ENCODE measurements around the gene RABGAP1. TPM values are rescaled to one million over a fixed set of nuclear protein-coding genes. Genes with fewer than 3 reads are reported as not detected.

RABGAP1 gene
- total RNA-seq, 2 experiments from 2014 or later = 16.8 to 46.6 TPM

GRCh38 chr9:123026425-123026824, 85.6 kb downstream of the RABGAP1 start:
- no peak overlapping the region for H2AFZ ChIP-seq (ENCODE audit: low read length)
- peaks cover 57% of the 10 kb centered on the region for H3K36me3 ChIP-seq (ENCODE audit: insufficient read depth, low read length)
- H3K27ac ChIP-seq (ENCODE audit: low read depth, low read length, poor library complexity, severe bottlenecking) = no peak overlapping the region
- TF ChIP-seq EZH2phosphoT487 (IDR thresholded peaks at IDR 0.05; ENCODE audit: borderline replicate concordance, low read depth, low read length) = no peak
- TF ChIP-seq CTCF (conservative IDR thresholded peaks at IDR 0.05; ENCODE audit: low read length) = no peak
- ChIA-PET POLR2A (interaction anchor here (0.6 to 1.5 kb wide), 5 partner anchors 10 to 409 kb away, joined by 3 to 9 read pairs (median 6); no protein-coding TSS in a partner anchor), CTCF (ENCODE audit: unreplicated experiment) (no interaction called here)
- H3K79me2 ChIP-seq (ENCODE audit: insufficient read depth, low read depth, low read length) = no peaks in the 10 kb centered on the region
- no peaks in the 10 kb centered on the region for H3K9me2 ChIP-seq (ENCODE audit: insufficient read depth, low read length)
- no peak overlapping the region for H3K4me2 ChIP-seq (ENCODE audit: low read length)
- no peaks in the 10 kb centered on the region for H3K9me3 ChIP-seq (ENCODE audit: low read length)
- BruUV-seq (replicated peaks) = no TSS peak
- no peaks in the 10 kb centered on the region for H4K20me1 ChIP-seq (ENCODE audit: insufficient read depth, low read length)
- intact Hi-C loops (cut with micrococcal nuclease; ENCODE audit: unreplicated experiment) = no loop called here
- DNase-seq (ENCODE audit: low spot score) = no peak
- H3K4me3 ChIP-seq (ENCODE audit: low read depth, low read length, poor library complexity, severe bottlenecking) = no peak overlapping the region
- peaks cover 6% of the 10 kb centered on the region for H3K4me1 ChIP-seq (ENCODE audit: insufficient read depth, low read length, poor library complexity, severe bottlenecking)

- H2AFZ ChIP-seq (ENCODE audit: low read length) = no peak overlapping the region
- no peak for DNase-seq (ENCODE audit: low spot score)
- no peak overlapping the region for H3K4me2 ChIP-seq (ENCODE audit: low read length)
- CTCF ChIA-PET (ENCODE audit: unreplicated experiment) = no interaction called here
- H4K20me1 ChIP-seq (ENCODE audit: insufficient read depth, low read length) = no peaks in the 10 kb centered on the region
- no TSS peak for BruUV-seq (replicated peaks)
- no peak overlapping the region for H3K4me3 ChIP-seq (ENCODE audit: low read depth, low read length, poor library complexity, severe bottlenecking)
- POLR2A ChIA-PET = interaction anchor here (1.5 kb wide), 1 partner anchor 20 kb away, joined by 7 read pairs; no protein-coding TSS in a partner anchor
- H3K9me2 ChIP-seq (ENCODE audit: insufficient read depth, low read length) = no peaks in the 10 kb centered on the region
- no peaks in the 10 kb centered on the region for H3K79me2 ChIP-seq (ENCODE audit: insufficient read depth, low read depth, low read length)
- TF ChIP-seq CTCF (conservative IDR thresholded peaks at IDR 0.05; ENCODE audit: low read length) (no peak), EZH2phosphoT487 (IDR thresholded peaks at IDR 0.05; ENCODE audit: borderline replicate concordance, low read depth, low read length) (no peak)
- H3K36me3 ChIP-seq (ENCODE audit: insufficient read depth, low read length) = peaks cover 48% of the 10 kb centered on the region
- H3K9me3 ChIP-seq (ENCODE audit: low read length) = no peaks in the 10 kb centered on the region
- H3K4me1 ChIP-seq (ENCODE audit: insufficient read depth, low read length, poor library complexity, severe bottlenecking) = peaks cover 6% of the 10 kb centered on the region
- intact Hi-C loops (cut with micrococcal nuclease; ENCODE audit: unreplicated experiment) = no loop called here
- no peak overlapping the region for H3K27ac ChIP-seq (ENCODE audit: low read depth, low read length, poor library complexity, severe bottlenecking)
These were observed 86.7 kb downstream of the RABGAP1 start for GRCh38 chr9:123027517-123027916.

GRCh38 chr9:123028136-123028535, 87.3 kb downstream of the RABGAP1 start:
- ChIA-PET POLR2A (no interaction called here), CTCF (ENCODE audit: unreplicated experiment) (no interaction called here)
- TF ChIP-seq EZH2phosphoT487 (IDR thresholded peaks at IDR 0.05; ENCODE audit: borderline replicate concordance, low read depth, low read length) (no peak), CTCF (conservative IDR thresholded peaks at IDR 0.05; ENCODE audit: low read length) (no peak)
- Histone ChIP-seq H3K4me1 (ENCODE audit: insufficient read depth, low read length, poor library complexity, severe bottlenecking) (peaks cover 6% of the 10 kb centered on the region), H3K9me2 (ENCODE audit: insufficient read depth, low read length) (no peaks in the 10 kb centered on the region), H3K79me2 (ENCODE audit: insufficient read depth, low read depth, low read length) (no peaks in the 10 kb centered on the region), H3K9me3 (ENCODE audit: low read length) (no peaks in the 10 kb centered on the region), H3K4me2 (ENCODE audit: low read length) (no peak overlapping the region), H4K20me1 (ENCODE audit: insufficient read depth, low read length) (no peaks in the 10 kb centered on the region), H3K4me3 (ENCODE audit: low read depth, low read length, poor library complexity, severe bottlenecking) (no peak overlapping the region), H3K27ac (ENCODE audit: low read depth, low read length, poor library complexity, severe bottlenecking) (no peak overlapping the region), H3K36me3 (ENCODE audit: insufficient read depth, low read length) (peaks cover 43% of the 10 kb centered on the region), H2AFZ (ENCODE audit: low read length) (no peak overlapping the region)
- no peak for DNase-seq (ENCODE audit: low spot score)
- intact Hi-C loops (cut with micrococcal nuclease; ENCODE audit: unreplicated experiment) = no loop called here
- no TSS peak for BruUV-seq (replicated peaks)
